Ovary (tissue), 9 donors: Measurements from ENCODE around the gene ZFYVE9. TPM values are rescaled to one million over a fixed set of nuclear protein-coding genes. Genes with fewer than 3 reads are reported as not detected.
"Not testable (repeated sequence)": the region's sequence is repeated elsewhere in the genome, so short reads cannot be mapped to it uniquely, and the experiment has no call there.

Experiments
- DNase-seq, 5 donors: peaks; one replicate each; pipeline ENCODE4 v3.0.0-alpha.2; 2019 to 2020
- H3K27ac ChIP-seq, 2 donors: fragments of 200-600 bp; one replicate each; pipeline versions ENCODE4 v1.5.1 to v1.8.0; 2019 to 2022
- H3K27me3 ChIP-seq: fragments of 200-600 bp; one replicate; pipeline ENCODE4 v1.8.0; 2022
- H3K36me3 ChIP-seq: fragments of 200-600 bp; sonication (generic); one replicate; pipeline ENCODE4 v1.5.1; 2019
- H3K4me1 ChIP-seq: one replicate; pipeline ENCODE4 v1.8.1; 2013; ENCODE audit warnings: mild to moderate bottlenecking, moderate library complexity; ENCODE audit not compliant: insufficient read depth
- H3K4me3 ChIP-seq: fragments of 200-600 bp; sonication (generic); one replicate; pipeline ENCODE4 v1.5.1; 2017
- H3K9me3 ChIP-seq, 2 donors: fragments of 200-600 bp in 1 of 2; sonication (generic) in 1 of 2; one replicate each; pipeline versions ENCODE4 v1.5.1 to v1.8.1; 2013 to 2019; ENCODE audit warnings: mild to moderate bottlenecking in 1 of 2, moderate library complexity in 1 of 2
- EP300 ChIP-seq: sonication (generic); formaldehyde crosslinking; IDR thresholded peaks from one replicate; pipeline ENCODE4 v1.6.1; 2017; ENCODE audit warnings: antibody characterized with exemption
- POLR2A ChIP-seq: fragments of 450-650 bp; IDR thresholded peaks from one replicate; pipeline ENCODE4 v1.6.1; 2017; ENCODE audit warnings: antibody characterized with exemption, mild to moderate bottlenecking, moderate library complexity
- WGBS, 3 donors: extraction: QIAGEN DNeasy Blood & Tissue Kit in 1 of 3; methylation state at CpG; one replicate each; pipeline versions ENCODE4 v1.1.5 to v1.1.7; 2013 to 2017; 5-methylcytosine and 5-hydroxymethylcytosine counted together
- intact Hi-C, 4 donors: fragments of 100-400 bp; cut with DNase I; formaldehyde crosslinking; loops; one replicate each; pipeline versions ENCODE4 v1.11.0 to v1.15.1; 2022 to 2023
- polyA plus RNA-seq, 2 donors: library from polyadenylated mRNA; stranded (reverse); fragments of 200-250 nt in 1 of 2; fragments of 350-450 nt in 1 of 2; fragmentation: Illumina TruSeq in 1 of 2; extraction: RNeasy Lipid Tissue Mini Kit (QIAGEN cat#74804) in 1 of 2; gene quantifications; one replicate each; pipeline ENCODE4 v1.2.3, GENCODE V29; 2013 to 2014
- total RNA-seq, 7 donors: library from RNA; depleted of rRNA in 2 of 7; stranded (reverse); fragments of >200 nt in 2 of 7; fragmentation: NEBNext Ultra II Directional in 3 of 7; extraction: Animal tissue kit (Norgen Biotek cat#: 25700) in 3 of 7; gene quantifications; one replicate each; pipeline versions ENCODE4 v1.1.0 to v1.2.4, GENCODE V29; 2016 to 2023
- TF ChIP-seq, protein P1 (sequence below), 3 donors: fragments of 450-650 bp in 2 of 3; fragments of 200-600 bp in 1 of 3; IDR thresholded peaks; one replicate each; pipeline versions ENCODE4 v1.5.1 to v1.8.0; 2016 to 2022; ENCODE audit warnings: antibody characterized with exemption in 3 of 3, mild to moderate bottlenecking in 1 of 3
- donor health status: DM: no; HTN: no; CAD: no; lungs with moderate emphysema.
- donor health status: DM: no; HTN: no; CAD: no.
- donor health status: Bipolar disorder and iron deficiency.
- donor health status: DM: yes; HTN: yes; CAD: no.
- donor health status: DM: no; HTN: no; CAD: no.
- donor health status: DM: yes; HTN: yes; CAD: no.

The ZFYVE9 gene
- total and polyA plus RNA-seq, 9 donors: 12.9 to 40.8 (median 33.4) TPM

DNA sequence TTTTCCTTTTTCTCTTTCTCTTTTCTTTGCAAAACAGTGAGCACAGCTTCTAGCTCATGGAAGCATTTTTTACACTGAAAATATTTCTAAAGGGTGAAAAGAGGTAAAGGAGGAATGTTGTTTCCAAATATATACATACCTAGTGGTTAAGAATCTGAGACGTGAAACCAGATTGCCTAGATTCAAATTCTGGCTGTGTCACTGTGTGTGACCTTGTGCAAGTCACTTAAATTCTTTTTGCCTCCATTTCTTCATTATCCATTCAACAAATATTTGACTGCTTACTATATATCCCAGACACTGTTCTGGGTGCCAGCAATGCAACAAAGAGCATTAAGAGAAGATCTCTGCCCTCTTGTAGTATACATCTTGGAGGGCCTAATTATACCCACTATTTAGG, 53.3 kb downstream of the ZFYVE9 start:
- no peak for TF ChIP-seq EP300
- TF ChIP-seq, protein P1, sequence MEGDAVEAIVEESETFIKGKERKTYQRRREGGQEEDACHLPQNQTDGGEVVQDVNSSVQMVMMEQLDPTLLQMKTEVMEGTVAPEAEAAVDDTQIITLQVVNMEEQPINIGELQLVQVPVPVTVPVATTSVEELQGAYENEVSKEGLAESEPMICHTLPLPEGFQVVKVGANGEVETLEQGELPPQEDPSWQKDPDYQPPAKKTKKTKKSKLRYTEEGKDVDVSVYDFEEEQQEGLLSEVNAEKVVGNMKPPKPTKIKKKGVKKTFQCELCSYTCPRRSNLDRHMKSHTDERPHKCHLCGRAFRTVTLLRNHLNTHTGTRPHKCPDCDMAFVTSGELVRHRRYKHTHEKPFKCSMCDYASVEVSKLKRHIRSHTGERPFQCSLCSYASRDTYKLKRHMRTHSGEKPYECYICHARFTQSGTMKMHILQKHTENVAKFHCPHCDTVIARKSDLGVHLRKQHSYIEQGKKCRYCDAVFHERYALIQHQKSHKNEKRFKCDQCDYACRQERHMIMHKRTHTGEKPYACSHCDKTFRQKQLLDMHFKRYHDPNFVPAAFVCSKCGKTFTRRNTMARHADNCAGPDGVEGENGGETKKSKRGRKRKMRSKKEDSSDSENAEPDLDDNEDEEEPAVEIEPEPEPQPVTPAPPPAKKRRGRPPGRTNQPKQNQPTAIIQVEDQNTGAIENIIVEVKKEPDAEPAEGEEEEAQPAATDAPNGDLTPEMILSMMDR (IDR thresholded peaks at IDR 0.05): no peak
- no peak for TF ChIP-seq POLR2A
- Histone ChIP-seq H3K27ac (no peak overlapping the region), H3K9me3 (no peaks in the 10 kb centered on the region), H3K27me3 (no peaks in the 10 kb centered on the region), H3K4me3 (no peak overlapping the region), H3K36me3 (no peaks in the 10 kb centered on the region), H3K4me1 (peaks cover 3% of the 10 kb centered on the region)
- intact Hi-C loops: no loop called here
- no peak for DNase-seq
- 51 to 75% (median 65%) methylated on average over 1 of the region's 1 CpG for WGBS, 3 donors

DNA sequence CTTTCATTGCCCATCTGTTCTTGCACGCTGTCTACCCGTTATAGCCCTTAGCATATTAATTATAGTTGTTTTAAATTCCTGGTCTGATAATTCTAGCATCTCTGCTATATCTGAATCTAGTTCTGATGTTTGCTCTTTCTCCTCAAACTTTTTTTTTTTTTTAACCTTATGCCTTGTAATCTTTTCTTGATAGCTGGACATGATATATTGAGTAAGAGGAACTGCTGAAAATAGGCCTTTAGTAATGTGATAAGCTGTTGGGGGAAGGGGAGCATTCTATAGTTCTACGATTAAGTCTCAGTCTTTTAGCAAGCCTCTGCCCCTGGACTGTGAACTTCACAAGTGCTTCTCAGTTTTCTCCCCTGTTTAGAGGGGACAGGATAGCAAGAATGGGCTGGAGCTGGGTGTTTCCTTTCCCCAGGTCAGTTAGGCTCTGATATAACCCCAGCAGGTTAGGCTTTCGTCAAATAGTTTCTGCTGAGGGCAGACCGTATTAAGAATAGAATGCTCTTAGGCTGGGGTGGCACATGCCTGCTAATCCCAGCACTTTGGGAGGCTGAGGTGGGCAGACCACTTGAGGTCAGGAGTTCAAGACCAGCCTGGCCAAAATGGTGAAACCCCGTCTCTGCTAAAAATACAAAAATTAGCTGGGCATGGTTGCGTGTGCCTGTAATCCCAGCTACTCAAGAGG, 62.2 kb downstream of the ZFYVE9 start:
- H3K27me3 ChIP-seq: no peaks in the 10 kb centered on the region
- 79 to 83% (median 83%) methylated on average over 7 of the region's 7 CpGs for WGBS, 3 donors
- H3K27ac ChIP-seq: no peak overlapping the region
- no peak for DNase-seq
- intact Hi-C loops: no loop called here
- TF ChIP-seq POLR2A: no peak
- TF ChIP-seq EP300: no peak
- TF ChIP-seq, protein P1 (IDR thresholded peaks at IDR 0.05): no peak
- H3K9me3 ChIP-seq: no peaks in the 10 kb centered on the region
- H3K4me1 ChIP-seq: no peaks in the 10 kb centered on the region
- H3K36me3 ChIP-seq: no peaks in the 10 kb centered on the region
- H3K4me3 ChIP-seq: no peak overlapping the region

DNA sequence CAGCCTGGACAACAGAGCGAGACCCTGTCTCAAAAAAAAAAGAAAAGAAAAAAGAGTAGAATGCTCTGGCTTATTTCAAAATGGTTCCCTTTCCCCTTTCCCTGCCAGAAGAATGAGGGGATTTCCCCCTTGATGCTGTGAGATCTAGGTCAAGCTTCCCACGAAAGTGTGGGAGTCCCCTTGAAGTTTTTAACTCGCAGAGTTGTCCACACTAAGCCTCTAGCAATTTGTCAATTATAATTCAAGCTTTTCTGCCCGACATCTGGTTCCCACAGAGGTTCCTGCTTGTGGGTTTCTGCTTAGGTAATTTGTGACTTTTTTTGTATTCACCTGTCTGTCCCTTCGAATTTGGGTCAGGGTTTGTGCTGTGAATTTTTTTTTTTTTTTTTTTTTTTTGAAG, 62.8 kb downstream of the ZFYVE9 start:
- TF ChIP-seq, protein P1 (IDR thresholded peaks at IDR 0.05): no peak
- TF ChIP-seq EP300: no peak
- TF ChIP-seq POLR2A: no peak
- Histone ChIP-seq H3K4me1 (no peaks in the 10 kb centered on the region), H3K36me3 (no peaks in the 10 kb centered on the region), H3K27me3 (no peaks in the 10 kb centered on the region), H3K9me3 (no peaks in the 10 kb centered on the region), H3K4me3 (no peak overlapping the region), H3K27ac (no peak overlapping the region)
- intact Hi-C loops: no loop called here
- DNase-seq: no peak
- WGBS, 3 donors: 69 to 79% (median 73%) methylated on average over 5 of the region's 5 CpGs

DNA sequence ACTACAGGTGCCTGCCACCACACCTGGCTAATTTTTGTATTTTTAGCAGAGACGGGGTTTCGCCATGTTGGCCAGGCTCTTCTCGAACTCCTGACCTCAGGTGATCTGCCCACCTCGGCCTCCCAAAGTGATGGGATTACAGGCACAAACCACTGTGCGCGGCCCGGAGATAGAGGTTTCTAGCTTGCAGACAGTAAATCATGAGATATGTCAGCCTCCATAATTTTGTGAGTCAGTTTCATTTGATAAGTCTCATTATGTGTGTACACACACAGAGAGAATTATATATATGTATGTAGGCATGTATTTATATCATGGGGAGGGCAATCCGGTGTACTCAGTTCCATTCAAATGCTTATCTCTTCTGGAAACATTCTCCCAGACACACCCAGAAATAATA, 64.8 kb downstream of the ZFYVE9 start:
- intact Hi-C loops, H3K4me1 ChIP-seq, H3K27ac ChIP-seq, H3K36me3 ChIP-seq, DNase-seq, H3K27me3 ChIP-seq, H3K9me3 ChIP-seq, H3K4me3 ChIP-seq: not testable (repeated sequence)
- WGBS, 3 donors: 88 to 93% (median 91%) methylated on average over 8 of the region's 8 CpGs

DNA sequence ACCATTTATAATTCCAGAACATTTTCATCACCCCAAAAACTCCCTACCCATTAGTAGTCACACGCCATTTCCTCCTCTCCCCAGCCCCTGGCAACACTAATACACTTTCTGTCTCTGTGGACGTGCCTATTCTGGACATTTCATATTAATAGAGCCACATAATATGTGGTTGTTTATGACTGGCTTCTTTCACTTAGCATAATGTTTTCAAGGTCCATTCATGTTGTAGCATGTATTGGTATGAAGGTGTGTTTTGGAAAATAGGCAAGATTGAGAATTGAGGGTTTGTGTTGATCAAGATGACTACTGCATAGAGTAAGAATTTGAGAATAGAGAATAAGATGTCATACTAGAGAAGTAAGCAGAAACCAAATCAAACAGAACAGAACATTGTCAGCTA, 67.5 kb downstream of the ZFYVE9 start:
- TF ChIP-seq POLR2A (no peak), EP300 (no peak)
- TF ChIP-seq, protein P1 (IDR thresholded peaks at IDR 0.05): no peak
- no peak for DNase-seq
- 88 to 93% (median 92%) methylated on average over 2 of the region's 2 CpGs for WGBS, 3 donors
- H3K27ac ChIP-seq: no peak overlapping the region
- H3K36me3 ChIP-seq: no peaks in the 10 kb centered on the region
- H3K27me3 ChIP-seq: no peaks in the 10 kb centered on the region
- intact Hi-C loops: no loop called here
- no peaks in the 10 kb centered on the region for H3K9me3 ChIP-seq
- no peak overlapping the region for H3K4me3 ChIP-seq
- no peaks in the 10 kb centered on the region for H3K4me1 ChIP-seq
